Smooth muscle cell (in vitro differentiated cells): ENCODE data around the gene CLEC9A. TPM values are rescaled to one million over a fixed set of nuclear protein-coding genes. Genes with fewer than 3 reads are reported as not detected.
A peak's percentile ranks its signal among the peaks of the same experiment; 100 is the strongest.

Source experiments
- DNase-seq: peaks from one replicate; lab custom pipeline; 2025; ENCODE audit not compliant: unreplicated experiment; lab: John Stamatoyannopoulos, UW
- H2AFZ ChIP-seq: fragments of 200-600 bp; sonication (generic); 2 replicates; pipeline ENCODE4 v1.6.0; 2016; ENCODE audit warnings: antibody characterized with exemption, low read depth, mild to moderate bottlenecking
- H3F3A ChIP-seq: fragments of 200-600 bp; sonication (generic); 2 replicates; pipeline ENCODE4 v1.6.0; 2017; ENCODE audit warnings: antibody characterized with exemption, low read depth
- H3K27ac ChIP-seq: fragments of 200-600 bp; sonication (generic); 2 replicates; pipeline ENCODE4 v1.5.1; 2016; ENCODE audit warnings: low read depth, mild to moderate bottlenecking
- H3K27me3 ChIP-seq: fragments of 200-600 bp; sonication (generic); 2 replicates; pipeline ENCODE4 v1.6.1; 2016; ENCODE audit warnings: low read depth, mild to moderate bottlenecking
- H3K36me3 ChIP-seq: fragments of 200-600 bp; sonication (generic); 2 replicates; pipeline ENCODE4 v1.5.1; 2016; ENCODE audit warnings: low read depth
- H3K4me1 ChIP-seq: fragments of 200-600 bp; sonication (generic); 2 replicates; pipeline ENCODE4 v1.5.1; 2016; ENCODE audit warnings: low read depth
- H3K4me2 ChIP-seq: fragments of 200-600 bp; sonication (generic); 2 replicates; pipeline ENCODE4 v1.6.0; 2016; ENCODE audit warnings: mild to moderate bottlenecking
- H3K4me3 ChIP-seq: fragments of 200-600 bp; sonication (generic); 2 replicates; pipeline ENCODE4 v1.5.1; 2016; ENCODE audit warnings: mild to moderate bottlenecking
- H3K79me2 ChIP-seq: fragments of 200-600 bp; sonication (generic); 2 replicates; pipeline ENCODE4 v1.6.0; 2016; ENCODE audit warnings: low read depth, mild to moderate bottlenecking
- H3K9ac ChIP-seq: fragments of 200-600 bp; sonication (generic); 2 replicates; pipeline ENCODE4 v1.6.0; 2016; ENCODE audit warnings: low read depth
- H3K9me3 ChIP-seq: fragments of 200-600 bp; sonication (generic); replicated peaks from 2 replicates; pipeline ENCODE4 v1.5.1; 2016; ENCODE audit warnings: low read depth
- H4K20me1 ChIP-seq: fragments of 200-600 bp; sonication (generic); 2 replicates; pipeline ENCODE4 v1.6.0; 2016; ENCODE audit warnings: low read depth
- WGBS: methylation state at CpG from one replicate; pipeline ENCODE4 v1.1.7; 2016; ENCODE audit warnings: low lambda C conversion rate; 5-methylcytosine and 5-hydroxymethylcytosine counted together
- polyA plus RNA-seq: library from polyadenylated mRNA; unstranded; fragments of >200 nt; fragmentation: Nextera tagmentation; extraction: Ambion mirVana; gene quantifications from 2 replicates; pipeline ENCODE4 v1.2.1, GENCODE V29; 2016
- total RNA-seq: library from RNA; depleted of rRNA; stranded (reverse); fragments of >200 nt; gene quantifications from 2 replicates; pipeline ENCODE4 v1.2.3, GENCODE V29; 2014
- TF ChIP-seq, protein P1 (sequence below): fragments of 200-600 bp; sonication (generic); IDR thresholded peaks from 2 replicates; pipeline ENCODE4 v1.5.1; 2017; ENCODE audit warnings: borderline replicate concordance, mild to moderate bottlenecking, antibody characterized with exemption; ENCODE audit not compliant: insufficient read depth, poor library complexity, severe bottlenecking

The CLEC9A gene
- total and polyA plus RNA-seq, 2 experiments from 2014 or later: not detected

GRCh38 chr12:10033783-10034545, 3.5 kb downstream of the CLEC9A start:
- DNase-seq: no peak
- no peaks in the 10 kb centered on the region for H3K36me3 ChIP-seq
- no peaks in the 10 kb centered on the region for H3K9me3 ChIP-seq
- no peaks in the 10 kb centered on the region for H3K27me3 ChIP-seq
- no peak overlapping the region for H3K4me3 ChIP-seq
- no peak overlapping the region for H3K27ac ChIP-seq
- no peaks in the 10 kb centered on the region for H3F3A ChIP-seq
- no peaks in the 10 kb centered on the region for H3K4me1 ChIP-seq
- H2AFZ ChIP-seq: no peak overlapping the region
- no peaks in the 10 kb centered on the region for H4K20me1 ChIP-seq
- TF ChIP-seq, protein P1, sequence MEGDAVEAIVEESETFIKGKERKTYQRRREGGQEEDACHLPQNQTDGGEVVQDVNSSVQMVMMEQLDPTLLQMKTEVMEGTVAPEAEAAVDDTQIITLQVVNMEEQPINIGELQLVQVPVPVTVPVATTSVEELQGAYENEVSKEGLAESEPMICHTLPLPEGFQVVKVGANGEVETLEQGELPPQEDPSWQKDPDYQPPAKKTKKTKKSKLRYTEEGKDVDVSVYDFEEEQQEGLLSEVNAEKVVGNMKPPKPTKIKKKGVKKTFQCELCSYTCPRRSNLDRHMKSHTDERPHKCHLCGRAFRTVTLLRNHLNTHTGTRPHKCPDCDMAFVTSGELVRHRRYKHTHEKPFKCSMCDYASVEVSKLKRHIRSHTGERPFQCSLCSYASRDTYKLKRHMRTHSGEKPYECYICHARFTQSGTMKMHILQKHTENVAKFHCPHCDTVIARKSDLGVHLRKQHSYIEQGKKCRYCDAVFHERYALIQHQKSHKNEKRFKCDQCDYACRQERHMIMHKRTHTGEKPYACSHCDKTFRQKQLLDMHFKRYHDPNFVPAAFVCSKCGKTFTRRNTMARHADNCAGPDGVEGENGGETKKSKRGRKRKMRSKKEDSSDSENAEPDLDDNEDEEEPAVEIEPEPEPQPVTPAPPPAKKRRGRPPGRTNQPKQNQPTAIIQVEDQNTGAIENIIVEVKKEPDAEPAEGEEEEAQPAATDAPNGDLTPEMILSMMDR: peak; percentile 63
- H3K9ac ChIP-seq: no peak overlapping the region
- no peaks in the 10 kb centered on the region for H3K79me2 ChIP-seq
- H3K4me2 ChIP-seq: no peak overlapping the region
- WGBS: 96% methylated on average over 1 of the region's 1 CpG

- Histone ChIP-seq H3K4me1 (no peaks in the 10 kb centered on the region), H3K4me2 (no peak overlapping the region), H3F3A (no peaks in the 10 kb centered on the region), H3K79me2 (no peaks in the 10 kb centered on the region), H3K4me3 (no peak overlapping the region), H3K27ac (no peak overlapping the region), H2AFZ (no peak overlapping the region), H3K9ac (no peak overlapping the region), H3K9me3 (no peaks in the 10 kb centered on the region), H3K27me3 (no peaks in the 10 kb centered on the region), H4K20me1 (no peaks in the 10 kb centered on the region), H3K36me3 (no peaks in the 10 kb centered on the region)
- no peak for DNase-seq
- TF ChIP-seq, protein P1: no peak
Measured at GRCh38 chr12:10042167-10042566, 11.7 kb downstream of the CLEC9A start.

GRCh38 chr12:10048526-10048925, 18.0 kb downstream of the CLEC9A start:
- Histone ChIP-seq H3K36me3 (no peaks in the 10 kb centered on the region), H3K4me3 (no peak overlapping the region), H3K27me3 (no peaks in the 10 kb centered on the region), H3K4me1 (no peaks in the 10 kb centered on the region), H3K27ac (no peak overlapping the region), H3F3A (no peaks in the 10 kb centered on the region), H4K20me1 (no peaks in the 10 kb centered on the region), H2AFZ (no peak overlapping the region), H3K9ac (no peak overlapping the region), H3K79me2 (no peaks in the 10 kb centered on the region), H3K4me2 (no peak overlapping the region), H3K9me3 (no peaks in the 10 kb centered on the region)
- 93% methylated on average over 3 of the region's 3 CpGs for WGBS
- TF ChIP-seq, protein P1: no peak
- DNase-seq: no peak

DNA sequence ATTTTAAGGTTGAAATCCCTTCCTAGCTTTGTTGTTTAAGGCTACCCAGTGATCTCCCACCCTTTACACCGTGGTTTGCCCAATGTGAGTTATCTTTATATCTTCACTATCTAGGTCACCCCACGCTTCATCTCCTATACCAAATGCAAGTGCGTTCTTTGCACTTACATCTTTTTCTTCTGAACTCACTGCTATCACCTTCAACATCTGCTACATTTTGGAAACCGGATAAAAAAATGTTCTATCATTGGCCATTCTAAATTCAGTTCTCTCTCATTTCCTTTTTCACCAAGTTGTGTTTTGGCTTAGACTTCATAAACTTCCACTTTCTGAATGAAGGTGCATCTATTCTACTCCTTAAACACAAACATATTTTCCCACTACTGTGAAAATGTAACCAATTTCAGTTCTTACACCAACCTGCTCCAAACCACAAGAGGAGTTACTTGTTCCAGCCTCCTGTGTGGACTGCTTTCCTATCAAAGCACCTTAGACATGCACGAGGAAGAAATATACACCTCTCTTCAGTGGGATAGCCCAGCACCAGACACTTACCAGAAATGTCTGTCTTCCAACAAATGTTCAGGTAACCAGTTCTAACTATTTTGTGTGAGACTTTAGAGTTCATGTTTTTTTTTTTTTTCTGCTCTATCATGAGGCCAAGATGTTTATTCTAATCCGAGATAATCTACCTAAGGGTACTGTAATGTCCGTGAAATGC, 21.9 kb downstream of the CLEC9A start:
- no peaks in the 10 kb centered on the region for H4K20me1 ChIP-seq
- H3K79me2 ChIP-seq: no peaks in the 10 kb centered on the region
- no peaks in the 10 kb centered on the region for H3K36me3 ChIP-seq
- H3K4me2 ChIP-seq: no peak overlapping the region
- H3K9me3 ChIP-seq: no peaks in the 10 kb centered on the region
- H3K27me3 ChIP-seq: no peaks in the 10 kb centered on the region
- no peaks in the 10 kb centered on the region for H3F3A ChIP-seq
- H3K27ac ChIP-seq: no peak overlapping the region
- no peak for DNase-seq
- TF ChIP-seq, protein P1: no peak
- no peaks in the 10 kb centered on the region for H3K4me1 ChIP-seq
- WGBS: 90% methylated on average over 7 of the region's 7 CpGs
- no peak overlapping the region for H3K4me3 ChIP-seq
- no peak overlapping the region for H2AFZ ChIP-seq
- no peak overlapping the region for H3K9ac ChIP-seq
